Stimulated activated CD4-positive, alpha-beta T cell treated with anti-CD3 and anti-CD28 coated beads, Interleukin-1b, Interleukin-23, amount 100 ng/mL, for 4 hours (primary cell): ENCODE results near the gene ACTR3.
"Not testable (repeated sequence)": the region's sequence is repeated elsewhere in the genome, so short reads cannot be mapped to it uniquely, and the experiment has no call there.

ENCODE experiments used
- DNase-seq, 2 donors: peaks; one replicate each; pipeline ENCODE4 v3.0.0-alpha.2; 2020; ENCODE audit warnings: low read depth in 2 of 2

ACTR3 gene

GRCh38 chr2:113905886-113906285 is 16.0 kb downstream of the ACTR3 start:
- no peak for DNase-seq

- DNase-seq, result no peak
Measured at GRCh38 chr2:113906647-113907046, 16.8 kb downstream of the ACTR3 start.

DNA sequence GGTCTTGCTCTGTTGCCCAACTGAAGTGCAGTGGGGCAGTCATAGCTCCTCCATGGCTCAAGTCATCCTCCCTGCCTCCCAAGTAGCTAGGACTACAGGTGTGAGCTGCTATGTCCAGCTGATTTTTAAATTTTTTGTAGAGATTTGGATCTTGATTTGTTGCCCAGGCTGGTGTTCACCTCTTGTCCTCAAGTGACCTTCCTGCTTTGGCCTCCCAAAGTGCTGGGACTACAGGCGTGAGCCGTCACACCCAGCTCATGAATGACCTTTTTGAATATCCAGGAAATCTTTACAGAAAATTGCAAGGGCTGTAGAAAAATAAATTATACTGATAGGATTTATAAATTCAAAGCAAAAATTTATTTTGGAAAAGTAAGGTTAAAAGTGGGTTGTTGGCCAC is 17.4 kb downstream of the ACTR3 start:
- DNase-seq, result no peak

- DNase-seq, result peak; percentile 32 to 66
Measured at GRCh38 chr2:113910110-113910717, 20.3 kb downstream of the ACTR3 start.

DNA sequence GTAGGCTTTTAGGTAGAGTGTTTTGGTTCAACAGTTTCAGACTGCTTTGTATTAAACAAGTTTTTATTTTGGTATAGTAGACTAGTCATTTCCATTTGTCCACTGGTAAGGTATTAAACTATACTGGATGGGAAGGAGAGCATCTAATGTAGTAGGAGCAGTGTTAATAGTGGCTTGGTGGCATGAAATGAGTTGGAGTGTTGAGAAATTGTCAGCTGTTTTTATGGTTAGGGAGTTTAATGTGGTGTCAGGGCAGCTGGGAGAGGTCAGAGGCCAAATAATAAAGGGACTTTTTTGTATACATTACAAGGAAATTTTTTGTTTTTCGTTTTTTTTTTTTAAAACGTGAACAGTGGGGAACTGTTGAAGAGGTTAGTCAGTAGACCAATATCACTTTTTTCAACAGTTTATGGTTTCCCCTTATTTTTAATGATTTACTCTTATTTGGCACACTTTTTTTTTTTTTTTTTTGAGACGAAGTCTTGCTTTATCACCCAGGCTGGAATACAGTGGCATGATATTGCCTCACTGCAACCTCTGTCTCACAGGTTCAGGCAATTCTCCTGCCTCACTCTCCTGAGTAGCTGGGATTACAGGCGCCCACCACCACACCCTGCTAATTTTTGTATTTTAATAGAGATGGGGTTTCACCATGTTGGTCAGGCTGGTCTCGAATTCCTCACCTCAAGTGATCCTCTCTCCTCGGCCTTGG is 21.2 kb downstream of the ACTR3 start:
- no peak for DNase-seq

GRCh38 chr2:113915082-113915819 is 25.4 kb downstream of the ACTR3 start:
- DNase-seq, result no peak

GRCh38 chr2:113918229-113918628 is 28.3 kb downstream of the ACTR3 start:
- no peak for DNase-seq

GRCh38 chr2:113920996-113921395 is 31.1 kb downstream of the ACTR3 start:
- DNase-seq, result no peak

DNA sequence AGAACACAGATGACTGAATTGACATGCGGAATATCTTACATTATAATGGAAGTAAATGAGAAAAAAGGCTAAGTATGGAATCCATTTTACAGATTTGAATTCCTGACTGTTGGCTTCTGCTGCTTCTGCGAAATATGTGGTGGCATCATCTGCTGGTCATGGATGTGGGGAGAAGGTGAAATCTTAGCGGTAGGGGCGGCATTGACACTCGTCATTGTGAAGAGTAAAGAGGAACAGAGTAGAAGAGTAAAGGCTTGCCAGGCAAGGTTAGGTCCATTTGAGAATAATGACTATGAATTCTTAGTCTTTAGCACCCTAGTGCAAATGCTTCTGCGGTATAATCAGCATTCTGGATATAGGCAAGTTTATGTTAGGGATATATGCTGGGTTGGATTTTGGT is 32.4 kb downstream of the ACTR3 start:
- no peak for DNase-seq

DNA sequence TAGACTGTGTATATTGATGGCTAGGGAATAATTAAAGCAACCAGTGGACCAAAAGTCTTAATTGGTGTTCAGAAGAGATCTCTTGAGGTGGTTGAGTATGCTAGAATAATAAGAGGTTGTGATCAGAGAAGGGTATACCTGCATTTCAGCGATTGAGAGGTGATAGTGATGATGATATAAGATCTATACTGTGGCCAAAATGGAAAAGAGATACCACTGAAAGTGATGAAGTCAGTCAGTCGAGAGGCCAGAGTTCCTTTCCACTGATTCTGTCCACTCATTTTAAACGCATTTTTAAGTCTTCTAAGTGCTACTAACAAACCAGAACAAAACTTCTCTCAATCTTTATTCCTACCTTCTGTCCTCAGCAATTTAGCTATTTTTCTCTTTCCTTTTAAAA is 32.9 kb downstream of the ACTR3 start:
- DNase-seq, result no peak

GRCh38 chr2:113925884-113926283 is 36.0 kb downstream of the ACTR3 start:
- no peak for DNase-seq

DNA sequence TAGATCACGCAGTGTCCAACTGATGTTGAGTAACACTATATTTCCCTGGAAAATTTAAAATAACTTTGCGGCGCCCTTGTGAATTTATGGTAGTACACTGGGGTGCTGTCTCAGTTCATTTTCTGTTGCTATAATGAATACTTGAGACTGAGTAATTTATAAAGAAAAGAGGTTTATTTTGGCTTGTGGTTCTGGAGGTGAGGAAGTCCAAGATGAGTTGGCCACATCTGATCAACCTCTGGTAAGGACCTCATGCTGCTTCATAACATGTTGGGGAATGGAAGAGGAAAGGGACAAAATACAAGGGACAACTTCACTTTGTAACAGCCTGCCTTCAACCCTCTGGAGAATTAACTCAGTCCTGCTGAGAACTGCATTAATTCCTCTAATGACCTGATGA is 36.4 kb downstream of the ACTR3 start:
- no peak for DNase-seq

DNA sequence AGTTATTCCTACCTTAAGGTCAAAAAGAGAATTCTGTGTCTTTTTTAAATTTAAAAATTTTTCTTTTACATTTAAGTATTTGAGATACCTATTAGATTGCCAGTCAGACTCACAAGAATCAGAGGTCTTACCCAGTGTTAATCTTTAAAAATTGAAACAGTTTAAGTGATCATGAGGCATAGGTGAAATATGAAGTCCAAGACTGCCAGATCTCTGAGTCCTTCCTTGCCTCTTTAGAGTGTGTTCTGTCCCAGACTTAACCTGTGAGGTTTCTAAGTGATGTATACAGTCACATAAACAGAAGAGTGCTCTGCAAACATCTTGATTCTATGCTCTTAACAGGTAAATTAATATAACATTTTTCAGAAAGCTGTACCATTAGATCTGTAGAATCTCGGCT is 40.6 kb downstream of the ACTR3 start:
- DNase-seq, result no peak

GRCh38 chr2:113937501-113937900 is 47.6 kb downstream of the ACTR3 start:
- no peak for DNase-seq

DNA sequence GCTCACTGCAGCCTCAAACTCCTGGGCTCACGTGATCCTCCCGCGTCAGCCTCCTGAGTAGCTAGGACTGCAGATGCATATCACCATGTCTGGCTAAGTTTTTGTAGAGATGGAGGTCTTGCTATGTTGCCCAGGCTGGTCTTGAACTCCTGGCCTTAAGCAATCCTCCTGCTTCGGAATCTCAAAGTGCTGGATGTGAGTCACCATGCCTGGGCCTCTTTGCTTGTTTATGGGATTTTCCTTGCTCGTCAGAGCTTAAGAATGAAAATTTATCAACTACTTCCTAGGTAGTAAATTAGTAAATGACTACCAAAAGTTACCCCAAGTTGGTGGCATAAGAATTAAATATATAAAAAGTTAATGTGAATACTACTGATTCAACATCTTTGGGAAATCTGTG is 51.0 kb downstream of the ACTR3 start:
- no peak for DNase-seq

DNA sequence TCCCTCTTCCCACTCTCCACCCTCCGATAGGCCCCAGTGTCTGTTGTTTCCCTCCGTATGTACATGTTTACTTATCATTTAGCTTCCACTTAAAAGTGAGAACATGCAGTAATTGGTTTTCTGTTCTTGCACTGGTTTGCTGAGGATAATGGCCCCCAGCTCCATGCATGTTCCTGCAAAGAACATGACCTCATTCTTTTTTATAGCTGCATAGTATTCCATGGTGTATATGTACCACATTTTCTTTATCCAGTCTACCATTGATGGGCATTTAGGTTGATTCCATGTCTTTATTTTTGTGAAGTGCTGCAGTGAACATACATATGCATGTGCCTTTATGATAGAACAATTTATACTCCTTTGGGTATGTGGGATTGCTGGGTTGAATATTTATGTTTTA is 55.9 kb downstream of the ACTR3 start:
- not testable (repeated sequence) for DNase-seq

- DNase-seq, result not testable (repeated sequence)
Measured at GRCh38 chr2:113950906-113951305, 61.0 kb downstream of the ACTR3 start.

GRCh38 chr2:113961000-113961399 is 71.1 kb downstream of the ACTR3 start:
- DNase-seq, result no peak

GRCh38 chr2:113962692-113963480 is 73.0 kb downstream of the ACTR3 start:
- no peak for DNase-seq

DNA sequence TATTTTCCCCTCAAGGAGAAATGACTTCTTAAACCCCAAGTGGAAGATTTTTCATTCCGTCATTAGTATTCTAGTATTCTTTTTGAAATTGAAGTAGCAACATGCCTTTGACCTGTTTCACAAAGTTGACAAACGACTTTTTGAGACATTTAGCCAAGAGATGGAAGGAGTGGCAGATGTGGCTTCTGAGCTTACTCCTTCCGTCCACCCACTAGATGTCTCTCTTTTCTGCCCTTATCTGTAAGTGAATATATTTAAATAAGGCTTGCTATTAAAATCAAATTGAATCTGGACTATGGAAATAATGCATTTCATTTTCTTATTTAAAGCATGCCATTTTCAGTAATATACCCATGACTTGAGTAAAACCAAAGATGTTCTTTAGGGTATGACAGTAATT is 74.1 kb downstream of the ACTR3 start:
- no peak for DNase-seq

- no peak for DNase-seq
Measured at GRCh38 chr2:113964436-113964835, 74.5 kb downstream of the ACTR3 start.

DNA sequence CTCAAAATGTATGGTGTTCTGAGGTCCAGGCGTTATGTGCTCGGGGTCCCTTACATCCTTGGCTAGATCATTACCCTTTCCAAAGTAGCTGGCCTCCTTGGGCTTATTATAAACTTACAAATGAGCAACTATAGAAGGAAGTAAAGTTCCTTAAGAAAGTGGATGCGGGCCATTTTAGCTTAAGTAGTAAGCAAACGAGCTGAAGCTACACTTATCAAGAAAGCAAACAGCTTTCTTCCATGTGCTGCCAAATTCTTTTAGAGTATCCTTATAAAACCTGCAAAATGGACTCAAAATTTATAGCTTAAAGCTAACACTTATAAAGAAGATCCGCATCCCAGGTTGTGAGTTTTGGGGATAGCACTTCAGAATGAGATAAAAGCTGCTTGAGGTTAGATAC is 75.3 kb downstream of the ACTR3 start:
- no peak for DNase-seq
